GM18498 (cell line): ENCODE data around the gene DMBX1.
A peak's percentile ranks its signal among the peaks of the same experiment; 100 is the strongest.

Source experiments
- ATAC-seq: cut with Tn5 transposase; IDR thresholded peaks from one replicate; pipeline ENCODE4 v1.9.1; 2021; ENCODE audit warnings: mild to moderate bottlenecking, moderate library complexity; ENCODE audit not compliant: unreplicated experiment

DMBX1 gene

GRCh38 chr1:46497020-46497419 is 7.4 kb downstream of the DMBX1 start:
- ATAC-seq: no peak

GRCh38 chr1:46497665-46498064 is 8.0 kb downstream of the DMBX1 start:
- no peak for ATAC-seq

GRCh38 chr1:46501528-46501927 is 11.9 kb downstream of the DMBX1 start:
- no peak for ATAC-seq

- ATAC-seq: no peak
Observed at GRCh38 chr1:46503421-46503820, 13.8 kb downstream of the DMBX1 start.

- ATAC-seq: no peak
Observed at GRCh38 chr1:46506470-46507219, 17.0 kb downstream of the DMBX1 start.

- ATAC-seq: no peak
Observed at GRCh38 chr1:46508757-46509156, 19.1 kb downstream of the DMBX1 start.

- ATAC-seq: no peak
Observed at GRCh38 chr1:46510341-46510997, 20.8 kb downstream of the DMBX1 start.

GRCh38 chr1:46510998-46511365 is 21.3 kb downstream of the DMBX1 start:
- no peak for ATAC-seq

GRCh38 chr1:46512135-46512791 is 22.6 kb downstream of the DMBX1 start:
- no peak for ATAC-seq

- ATAC-seq: no peak
Observed at GRCh38 chr1:46512792-46513190, 23.2 kb downstream of the DMBX1 start.

- ATAC-seq: no peak
Observed at GRCh38 chr1:46513536-46513935, 23.9 kb downstream of the DMBX1 start.

GRCh38 chr1:46515576-46515975 is 25.9 kb downstream of the DMBX1 start:
- no peak for ATAC-seq

- no peak for ATAC-seq
Observed at GRCh38 chr1:46516200-46516950, 26.7 kb downstream of the DMBX1 start.

- ATAC-seq: no peak
Observed at GRCh38 chr1:46517010-46517600, 27.5 kb downstream of the DMBX1 start.

- no peak for ATAC-seq
Observed at GRCh38 chr1:46517932-46518498, 28.4 kb downstream of the DMBX1 start.

- ATAC-seq: no peak
Observed at GRCh38 chr1:46519209-46519608, 29.6 kb downstream of the DMBX1 start.

- no peak for ATAC-seq
Observed at GRCh38 chr1:46520063-46520911, 30.7 kb downstream of the DMBX1 start.

GRCh38 chr1:46521414-46521813 is 31.8 kb downstream of the DMBX1 start:
- ATAC-seq: no peak

GRCh38 chr1:46522184-46522968 is 32.7 kb downstream of the DMBX1 start:
- peak; percentile 62 for ATAC-seq
